Tibial nerve (tissue), 4 donors: Measurements from ENCODE around the gene RWDD2A. TPM values are rescaled to one million over a fixed set of nuclear protein-coding genes. Genes with fewer than 3 reads are reported as not detected.

Experiments
- DNase-seq, 2 donors: peaks; one replicate each; pipeline ENCODE4 v3.0.0-alpha.2; 2019; ENCODE audit warnings: low spot score in 2 of 2
- H3K27ac ChIP-seq, 4 donors: fragments of 200-600 bp; sonication (generic) in 3 of 4; one replicate each; pipeline ENCODE4 v1.5.1; 2017 to 2019; ENCODE audit warnings: mild to moderate bottlenecking in 1 of 4
- H3K27me3 ChIP-seq, 2 donors: fragments of 200-600 bp; sonication (generic) in 1 of 2; one replicate each; pipeline versions ENCODE4 v1.5.1 to v1.6.0; 2017 to 2019
- H3K36me3 ChIP-seq, 3 donors: fragments of 200-600 bp; sonication (generic); one replicate each; pipeline ENCODE4 v1.5.1; 2018 to 2019
- H3K4me1 ChIP-seq, 4 donors: fragments of 200-600 bp; sonication (generic) in 3 of 4; one replicate each; pipeline ENCODE4 v1.5.1; 2017 to 2019
- H3K4me3 ChIP-seq, 4 donors: fragments of 200-600 bp; sonication (generic) in 3 of 4; one replicate each; pipeline ENCODE4 v1.5.1; 2017 to 2019; ENCODE audit warnings: mild to moderate bottlenecking in 1 of 4, moderate library complexity in 1 of 4
- H3K9me3 ChIP-seq, 4 donors: fragments of 200-600 bp; sonication (generic) in 3 of 4; one replicate each; pipeline ENCODE4 v1.5.1; 2017 to 2019
- EP300 ChIP-seq, 2 donors: sonication (generic); formaldehyde crosslinking; IDR thresholded peaks; one replicate each; pipeline ENCODE4 v1.6.1; 2017; ENCODE audit warnings: antibody characterized with exemption in 2 of 2, mild to moderate bottlenecking in 1 of 2
- POLR2A ChIP-seq, 2 donors: fragments of 450-650 bp; IDR thresholded peaks; one replicate each; pipeline ENCODE4 v1.6.1; 2017; ENCODE audit warnings: antibody characterized with exemption in 2 of 2, mild to moderate bottlenecking in 2 of 2, moderate library complexity in 2 of 2
- WGBS, 2 donors: methylation state at CpG; one replicate each; pipeline ENCODE4 v1.1.5; 2018; 5-methylcytosine and 5-hydroxymethylcytosine counted together
- total RNA-seq, 4 donors: library from RNA; depleted of rRNA; stranded (reverse); fragments of >200 nt; gene quantifications; one replicate each; pipeline ENCODE4 v1.1.0, GENCODE V29; 2016
- TF ChIP-seq, protein P1 (sequence below), 5 experiments: fragments of 200-600 bp in 3 of 5; fragments of 450-650 bp in 2 of 5; sonication (generic) in 3 of 5; IDR thresholded peaks; one replicate each; pipeline ENCODE4 v1.5.1; 2016 to 2019; ENCODE audit warnings: antibody characterized with exemption in 5 of 5, mild to moderate bottlenecking in 3 of 5, moderate library complexity in 2 of 5

The RWDD2A gene
- total RNA-seq, 4 donors from 2014 or later: 2.2 to 4.2 (median 3.0) TPM

DNA sequence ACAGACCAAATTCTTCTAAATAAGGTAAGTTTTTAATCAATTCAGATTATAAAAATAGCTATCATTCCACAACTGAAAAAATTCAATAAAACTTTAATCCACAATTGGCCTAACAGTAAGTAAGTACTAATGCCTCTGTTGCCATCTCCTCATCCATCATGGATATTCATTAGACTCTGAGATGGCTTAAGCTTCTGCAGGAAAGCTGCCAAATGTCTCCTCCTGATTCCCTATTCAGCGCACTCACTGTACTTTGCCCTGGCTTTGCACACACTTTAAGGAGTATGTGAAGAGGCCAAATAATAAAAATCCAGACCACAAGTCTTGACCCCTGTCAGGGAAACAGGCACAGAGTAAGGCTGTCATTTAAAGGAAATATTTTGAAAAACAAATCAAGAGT lies 23.6 kb upstream of the RWDD2A start:
- H3K27ac ChIP-seq: no peak overlapping the region
- H3K27me3 ChIP-seq: no peaks in the 10 kb centered on the region
- H3K36me3 ChIP-seq: peaks cover 2 to 100% (median 28%) of the 10 kb centered on the region in 3 donors
- 76 to 85% methylated on average over 1 of the region's 1 CpG for WGBS, 2 donors
- H3K4me1 ChIP-seq: no peaks in the 10 kb centered on the region
- no peaks in the 10 kb centered on the region for H3K9me3 ChIP-seq
- no peak for DNase-seq
- TF ChIP-seq EP300 (IDR thresholded peaks at IDR 0.05): no peak
- TF ChIP-seq, protein P1, sequence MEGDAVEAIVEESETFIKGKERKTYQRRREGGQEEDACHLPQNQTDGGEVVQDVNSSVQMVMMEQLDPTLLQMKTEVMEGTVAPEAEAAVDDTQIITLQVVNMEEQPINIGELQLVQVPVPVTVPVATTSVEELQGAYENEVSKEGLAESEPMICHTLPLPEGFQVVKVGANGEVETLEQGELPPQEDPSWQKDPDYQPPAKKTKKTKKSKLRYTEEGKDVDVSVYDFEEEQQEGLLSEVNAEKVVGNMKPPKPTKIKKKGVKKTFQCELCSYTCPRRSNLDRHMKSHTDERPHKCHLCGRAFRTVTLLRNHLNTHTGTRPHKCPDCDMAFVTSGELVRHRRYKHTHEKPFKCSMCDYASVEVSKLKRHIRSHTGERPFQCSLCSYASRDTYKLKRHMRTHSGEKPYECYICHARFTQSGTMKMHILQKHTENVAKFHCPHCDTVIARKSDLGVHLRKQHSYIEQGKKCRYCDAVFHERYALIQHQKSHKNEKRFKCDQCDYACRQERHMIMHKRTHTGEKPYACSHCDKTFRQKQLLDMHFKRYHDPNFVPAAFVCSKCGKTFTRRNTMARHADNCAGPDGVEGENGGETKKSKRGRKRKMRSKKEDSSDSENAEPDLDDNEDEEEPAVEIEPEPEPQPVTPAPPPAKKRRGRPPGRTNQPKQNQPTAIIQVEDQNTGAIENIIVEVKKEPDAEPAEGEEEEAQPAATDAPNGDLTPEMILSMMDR (IDR thresholded peaks at IDR 0.05): no peak
- TF ChIP-seq POLR2A (IDR thresholded peaks at IDR 0.05): no peak
- H3K4me3 ChIP-seq: no peak overlapping the region

DNA sequence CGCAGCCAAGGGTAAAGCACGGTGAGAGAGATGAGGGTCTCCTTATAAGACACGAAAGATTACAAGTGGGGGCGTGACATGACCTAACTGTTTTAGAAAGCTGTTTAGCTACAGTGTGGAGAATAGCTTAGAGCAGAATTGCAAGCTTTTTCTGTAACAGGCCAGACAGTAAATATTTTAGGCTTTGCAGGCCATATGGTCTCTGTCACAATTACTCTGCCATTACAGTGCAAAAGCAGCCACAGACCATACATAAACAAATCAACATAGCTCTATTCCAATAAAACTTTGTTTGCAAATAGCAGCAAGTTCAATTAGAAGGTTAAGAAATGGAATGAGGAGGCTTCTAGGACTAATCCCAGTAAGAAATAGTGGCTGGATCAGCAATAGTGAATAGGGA lies 16.9 kb upstream of the RWDD2A start:
- no peaks in the 10 kb centered on the region for H3K27me3 ChIP-seq
- WGBS, 2 donors: 85 to 86% methylated on average over 4 of the region's 4 CpGs
- no peak overlapping the region for H3K4me3 ChIP-seq
- no peaks in the 10 kb centered on the region for H3K4me1 ChIP-seq
- no peak overlapping the region for H3K27ac ChIP-seq
- TF ChIP-seq POLR2A (IDR thresholded peaks at IDR 0.05): no peak
- no peak for TF ChIP-seq EP300 (IDR thresholded peaks at IDR 0.05)
- TF ChIP-seq, protein P1 (IDR thresholded peaks at IDR 0.05): no peak
- no peak for DNase-seq
- H3K9me3 ChIP-seq: no peaks in the 10 kb centered on the region
- peaks cover 0 to 84% (median 8%) of the 10 kb centered on the region in 3 donors for H3K36me3 ChIP-seq

- Histone ChIP-seq H3K27me3 (no peaks in the 10 kb centered on the region), H3K4me3 (no peak overlapping the region), H3K9me3 (no peaks in the 10 kb centered on the region), H3K4me1 (no peaks in the 10 kb centered on the region), H3K36me3 (peaks cover 0 to 73% (median 0%) of the 10 kb centered on the region in 3 donors), H3K27ac (no peak overlapping the region)
- no peak for DNase-seq
- no peak for TF ChIP-seq POLR2A (IDR thresholded peaks at IDR 0.05)
- TF ChIP-seq, protein P1 (IDR thresholded peaks at IDR 0.05): no peak
- no peak for TF ChIP-seq EP300 (IDR thresholded peaks at IDR 0.05)
Measured at GRCh38 chr6:83180426-83180950, 12.7 kb upstream of the RWDD2A start.

DNA sequence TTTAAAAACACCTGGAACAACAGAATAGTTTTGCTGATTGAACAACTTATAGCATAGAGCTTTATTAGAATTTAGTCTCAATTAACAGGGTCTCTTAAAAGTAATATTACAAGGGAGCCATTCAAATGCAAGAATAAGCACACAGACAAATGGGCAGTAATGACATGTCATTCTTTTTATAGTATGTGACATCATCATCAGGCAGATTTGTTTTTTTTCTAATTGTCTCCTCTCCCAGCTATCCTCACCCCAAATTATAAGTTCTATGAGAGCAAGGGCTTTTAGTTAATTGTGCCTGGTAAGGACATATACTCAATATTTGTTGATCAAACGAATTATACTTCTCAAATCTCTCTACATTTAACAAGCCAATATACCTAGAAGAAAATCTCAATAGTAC lies 11.0 kb upstream of the RWDD2A start:
- Histone ChIP-seq H3K36me3 (peaks cover 0 to 72% (median 0%) of the 10 kb centered on the region in 3 donors), H3K27ac (no peak overlapping the region), H3K4me1 (no peaks in the 10 kb centered on the region), H3K27me3 (no peaks in the 10 kb centered on the region), H3K9me3 (no peaks in the 10 kb centered on the region), H3K4me3 (no peak overlapping the region)
- TF ChIP-seq, protein P1 (IDR thresholded peaks at IDR 0.05): no peak
- TF ChIP-seq POLR2A (IDR thresholded peaks at IDR 0.05) (no peak), EP300 (IDR thresholded peaks at IDR 0.05) (no peak)
- no peak for DNase-seq
- WGBS, 2 donors: 86 to 89% methylated on average over 1 of the region's 1 CpG

DNA sequence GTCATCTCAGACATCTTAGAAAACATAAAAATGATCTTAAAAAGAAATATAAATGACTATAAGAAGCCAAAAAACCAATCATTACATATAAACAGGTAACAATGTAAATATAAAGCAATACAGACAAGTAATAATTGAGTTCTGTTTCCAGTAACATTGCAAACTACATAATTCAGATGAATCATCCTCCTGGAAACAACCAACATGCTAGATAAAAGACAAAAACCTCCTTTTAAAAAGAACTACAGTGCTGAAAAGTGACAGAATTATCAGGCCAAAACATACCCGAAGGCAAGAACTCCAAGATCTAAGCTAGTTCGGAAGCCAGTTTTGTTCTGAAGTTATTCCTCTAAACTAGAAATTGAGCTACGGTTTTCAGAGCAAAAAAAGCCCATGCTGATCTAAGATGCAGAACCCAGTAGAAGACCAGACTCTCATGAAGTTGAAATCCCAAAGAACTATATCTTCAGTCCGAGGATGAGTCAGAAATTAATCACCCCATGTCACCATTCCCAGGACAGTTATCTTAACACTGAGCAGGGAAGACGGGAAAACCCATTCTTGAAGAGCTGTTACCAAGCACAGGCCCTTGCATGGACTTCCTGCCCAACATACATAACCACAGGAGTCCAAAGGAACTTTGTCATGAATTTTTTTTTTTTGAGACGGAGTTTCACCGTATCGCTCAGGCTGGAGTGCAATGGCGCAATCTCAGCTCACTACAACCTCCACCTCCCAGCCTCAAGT lies 9.9 kb upstream of the RWDD2A start:
- Histone ChIP-seq H3K4me1 (no peaks in the 10 kb centered on the region), H3K9me3 (no peaks in the 10 kb centered on the region), H3K27ac (peak overlapping the region in 1 of 4 donors; percentile 13), H3K27me3 (no peaks in the 10 kb centered on the region), H3K4me3 (no peak overlapping the region), H3K36me3 (peaks cover 0 to 69% (median 0%) of the 10 kb centered on the region in 3 donors)
- TF ChIP-seq EP300 (IDR thresholded peaks at IDR 0.05) (no peak), POLR2A (IDR thresholded peaks at IDR 0.05) (no peak)
- TF ChIP-seq, protein P1 (IDR thresholded peaks at IDR 0.05): no peak
- WGBS, 2 donors: 75 to 79% methylated on average over 9 of the region's 9 CpGs
- DNase-seq: no peak
